HPDE6-E6E7 (cell line): ENCODE measurements around the gene MED15.
"Not testable (repeated sequence)": the region's sequence is repeated elsewhere in the genome, so short reads cannot be mapped to it uniquely, and the experiment has no call there.

Experiments
- DNase-seq: peaks from one replicate; pipeline ENCODE4 v3.0.0; 2011; ENCODE audit warnings: missing footprints; ENCODE audit errors: extremely low spot score

Gene MED15

DNA sequence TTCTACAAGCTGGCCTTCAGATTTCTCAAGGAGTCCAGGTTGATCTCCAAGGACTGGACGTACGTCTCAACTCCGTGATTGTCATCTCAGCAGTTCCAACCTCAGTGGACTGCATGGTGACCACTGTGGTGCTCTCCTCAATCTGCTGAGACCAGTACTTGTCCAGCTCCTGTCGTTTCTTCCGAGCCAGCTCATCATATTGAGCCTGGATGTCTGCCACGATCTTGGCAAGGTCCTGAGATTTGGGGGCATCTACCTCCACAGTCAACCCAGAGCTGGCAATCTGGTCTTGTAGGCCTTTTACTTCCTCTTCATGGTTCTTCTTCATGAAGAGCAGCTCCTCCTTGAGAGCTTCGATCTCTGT lies 24.3 kb upstream of the MED15 start:
- DNase-seq, result not testable (repeated sequence)

DNA sequence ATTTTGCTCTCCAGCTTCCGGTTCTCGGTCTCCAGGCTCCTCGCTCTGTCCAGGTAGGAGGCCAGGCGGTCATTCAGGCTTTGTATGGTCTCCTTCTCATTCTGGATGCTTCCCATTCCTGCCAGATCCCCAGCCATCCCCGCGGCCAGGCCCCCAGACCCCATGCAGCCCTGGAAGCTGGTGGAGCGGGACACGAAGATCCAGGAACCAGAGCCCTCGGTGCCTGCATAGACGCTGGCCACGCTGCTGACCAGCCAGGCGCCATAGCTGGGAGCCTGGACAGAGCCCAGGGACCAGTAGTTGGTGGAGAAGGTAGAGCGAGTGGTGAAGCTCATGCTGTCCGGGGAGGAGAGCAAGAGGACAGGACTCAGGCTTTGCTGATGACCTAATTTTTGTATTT lies 23.6 kb upstream of the MED15 start:
- DNase-seq, result no peak

DNA sequence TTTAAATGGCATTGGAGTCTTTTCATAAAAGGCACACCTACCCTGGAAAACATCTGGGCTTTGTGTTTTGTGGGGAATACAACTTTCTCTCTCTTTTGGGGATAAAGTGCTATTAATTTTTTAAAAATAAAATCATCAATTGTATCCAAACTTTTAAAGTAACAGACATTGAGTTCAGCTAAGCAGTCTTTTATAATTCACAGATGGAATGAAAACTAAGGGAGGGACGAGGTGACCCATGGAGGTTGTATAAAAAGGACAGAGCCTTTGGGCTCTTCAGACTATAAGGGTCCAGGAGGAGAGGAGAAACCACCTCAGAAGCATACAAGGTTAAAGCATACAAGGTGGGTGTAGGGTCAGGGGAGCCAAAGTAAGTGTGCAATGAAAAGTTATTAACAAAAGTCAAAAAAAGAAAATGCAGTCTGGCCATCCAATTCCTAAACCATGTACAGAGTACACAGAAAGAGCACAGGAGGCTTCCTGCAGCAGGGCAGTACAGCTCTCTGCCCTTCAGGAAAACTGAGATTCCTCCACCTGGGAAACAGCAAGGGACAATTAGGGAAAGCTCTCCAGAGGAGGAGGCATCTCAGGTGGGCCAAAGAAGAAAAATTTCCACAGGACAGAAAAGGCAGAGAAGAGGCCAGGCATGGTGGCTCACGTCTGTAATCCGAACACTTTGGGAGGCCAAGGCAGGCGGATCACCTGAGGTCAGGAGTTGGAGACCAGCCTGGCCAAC lies 22.3 kb upstream of the MED15 start:
- DNase-seq, result no peak

DNA sequence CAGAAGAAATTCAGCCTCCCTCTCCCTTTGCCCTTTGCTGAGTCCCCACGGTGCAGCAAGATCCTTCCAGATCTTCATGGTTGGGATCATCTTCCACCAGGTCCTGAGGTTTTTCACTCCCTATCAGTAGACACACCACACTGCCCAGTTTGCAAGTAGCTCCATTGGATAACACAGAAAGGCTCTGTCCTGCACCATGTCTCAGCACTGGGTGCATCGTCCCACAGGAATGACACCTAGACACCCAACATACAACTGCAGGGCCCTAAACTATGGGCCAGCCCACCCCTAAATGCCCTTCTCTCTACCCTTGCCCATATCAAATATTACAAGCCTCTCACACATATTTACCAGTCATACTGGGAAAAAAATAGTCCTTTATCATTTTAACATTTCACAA lies 21.2 kb upstream of the MED15 start:
- no peak for DNase-seq

DNA sequence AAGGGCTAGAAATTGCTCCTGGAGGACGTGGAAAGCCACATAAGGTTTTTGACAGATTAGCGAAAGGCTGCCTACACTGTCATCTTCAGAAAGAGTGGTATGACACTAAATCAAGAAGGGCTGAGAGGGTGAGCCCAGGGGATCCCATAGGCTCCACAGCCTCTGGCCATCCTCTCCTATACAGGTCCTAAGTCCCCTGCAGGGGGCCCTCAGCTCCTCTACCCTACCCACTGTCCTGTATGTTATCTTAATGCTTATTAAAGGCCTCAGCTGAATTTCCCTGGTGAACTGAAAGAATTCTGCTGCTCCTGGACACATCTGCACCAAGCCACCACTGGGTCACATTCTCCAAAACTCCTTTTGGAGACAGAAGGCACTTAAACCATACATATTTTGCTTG lies 19.7 kb upstream of the MED15 start:
- DNase-seq, result no peak

DNA sequence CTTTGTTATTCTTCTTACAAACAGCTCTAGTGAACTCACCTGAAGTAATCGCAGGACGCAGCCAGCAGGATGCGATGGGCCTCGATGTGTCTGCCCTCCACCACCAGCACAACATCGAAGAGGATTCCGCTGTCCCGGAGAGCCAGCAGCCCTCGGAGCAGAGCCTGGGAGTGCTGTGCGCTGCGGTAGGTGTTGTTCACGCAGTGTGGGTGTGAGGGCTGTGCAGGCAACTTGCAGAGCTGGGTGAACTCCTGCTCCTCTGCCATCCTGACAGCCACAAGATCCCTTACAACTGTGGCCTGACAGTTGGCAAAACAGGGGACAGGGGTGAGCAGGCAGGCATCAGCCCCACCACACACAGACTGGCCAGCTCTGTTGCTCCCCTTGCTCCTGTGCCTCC lies 18.5 kb upstream of the MED15 start:
- no peak for DNase-seq

DNA sequence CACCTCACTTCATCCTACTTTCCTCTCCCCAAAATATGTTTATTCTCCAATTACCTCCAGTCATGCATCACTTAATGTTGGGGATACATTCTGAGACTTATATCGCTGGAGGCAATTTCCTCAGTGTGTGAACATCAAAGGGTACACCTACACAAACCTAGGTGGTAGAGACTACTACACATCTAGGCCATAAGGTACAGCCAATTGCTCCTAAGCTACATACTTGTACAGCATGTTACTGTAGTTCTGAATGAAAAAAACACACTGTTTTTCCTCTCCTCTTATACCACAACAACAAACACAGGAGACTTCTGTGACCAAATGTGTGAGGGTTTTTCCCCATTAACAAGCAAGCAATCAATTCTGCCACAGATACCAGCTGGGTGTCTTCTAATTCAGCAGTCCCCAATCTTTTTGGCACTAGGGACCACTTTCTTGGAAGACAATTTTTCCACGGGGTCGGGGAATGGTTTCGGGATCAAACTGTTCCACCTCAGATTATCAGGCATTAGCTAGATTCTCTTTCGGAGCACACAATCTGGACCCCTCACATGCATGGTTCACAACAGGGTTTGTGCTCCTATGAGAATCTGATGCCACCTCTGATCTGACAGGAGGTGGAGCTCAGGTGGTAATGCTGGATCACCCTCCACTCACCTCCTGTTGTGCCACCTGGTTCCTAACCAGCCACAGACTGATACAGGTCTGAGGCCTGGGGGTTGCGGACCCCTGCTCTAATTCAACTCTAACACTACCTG lies 17.0 kb upstream of the MED15 start:
- DNase-seq, result no peak

DNA sequence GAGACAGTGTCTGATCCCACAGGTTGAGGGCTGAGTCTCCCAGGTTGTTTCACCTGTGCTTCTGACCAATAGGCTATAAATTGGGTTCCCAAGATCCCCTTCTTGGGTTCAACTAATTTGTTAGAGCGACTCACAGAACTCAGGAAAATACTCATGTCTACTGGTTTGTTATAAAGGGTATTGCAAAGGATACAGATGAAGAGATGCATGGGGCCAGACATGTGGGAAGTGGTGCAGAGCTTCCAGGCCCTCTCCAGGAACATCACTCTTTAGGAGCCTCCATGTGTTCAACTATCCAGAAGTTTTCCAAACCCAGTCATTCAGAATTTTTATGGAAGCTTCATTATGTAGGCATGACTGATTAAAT lies 16.5 kb upstream of the MED15 start:
- no peak for DNase-seq

DNA sequence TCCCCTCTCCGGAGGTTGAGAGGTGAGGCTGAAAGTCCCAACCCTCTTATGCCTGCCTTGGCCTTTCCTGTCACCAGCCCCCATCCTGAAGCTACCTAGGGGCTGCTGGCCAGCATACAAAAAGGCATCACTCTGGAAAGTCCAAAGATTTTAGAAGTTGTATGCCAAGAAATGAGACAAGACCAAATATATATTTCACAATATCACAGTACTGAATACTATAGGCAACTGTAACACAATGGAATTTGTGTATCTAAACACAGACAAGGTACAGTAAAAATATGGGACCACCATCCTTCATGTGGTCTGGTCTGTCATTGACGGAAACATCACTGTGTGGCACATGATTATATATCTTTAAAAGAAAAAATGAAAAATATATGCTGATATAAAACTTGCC lies 16.1 kb upstream of the MED15 start:
- no peak for DNase-seq

DNA sequence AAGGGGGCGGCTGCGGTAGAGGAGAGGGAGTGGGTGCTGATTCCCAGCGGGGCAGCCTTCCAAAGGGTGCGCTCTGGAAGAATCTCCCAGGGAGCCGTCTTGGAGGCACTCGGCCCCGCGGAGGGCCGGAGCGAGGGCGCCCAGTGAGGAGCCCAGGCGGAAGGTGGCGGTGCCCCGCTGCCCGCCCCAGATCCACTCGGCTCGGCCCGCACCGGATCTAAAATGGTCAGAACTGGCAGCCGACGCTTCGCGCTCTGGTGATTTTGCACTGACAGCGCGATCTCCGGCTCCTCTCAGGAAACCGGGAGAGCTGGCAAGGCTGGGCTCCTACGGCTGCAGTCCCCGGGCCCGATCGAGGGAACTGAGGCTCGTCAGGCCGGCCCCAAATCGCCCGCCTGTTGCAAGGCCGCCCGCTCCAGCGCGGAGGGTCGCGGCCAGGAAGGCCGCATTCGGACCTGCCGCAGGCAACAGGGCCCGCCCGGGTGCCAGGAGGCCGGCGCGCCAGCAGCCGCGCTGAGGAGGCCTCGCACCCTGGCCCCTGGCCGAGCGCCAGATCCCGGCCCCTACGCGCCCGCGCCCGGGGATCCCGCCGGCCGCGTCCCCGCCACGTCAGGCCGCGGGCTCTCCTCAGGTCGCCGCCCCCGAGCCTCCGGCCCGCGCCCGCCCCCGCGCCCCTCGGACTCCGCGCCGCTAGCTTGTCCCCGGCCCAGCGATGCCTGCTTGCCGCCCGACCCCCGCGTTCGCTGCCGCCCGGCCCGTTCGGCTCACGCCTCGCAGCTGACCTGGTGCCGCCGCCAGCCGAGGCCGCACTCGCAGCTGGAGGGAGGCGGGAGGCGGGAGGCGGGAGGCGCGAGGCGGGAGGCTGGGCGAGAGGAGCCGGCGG lies 12.2 kb upstream of the MED15 start, which contains the start of gene KLHL22:
KLHL22 (minus strand) TSS at position 818 of the 883 bp plus-strand sequence. CDS start 6,584 bp downstream, outside the sequence.
- no peak for DNase-seq

DNA sequence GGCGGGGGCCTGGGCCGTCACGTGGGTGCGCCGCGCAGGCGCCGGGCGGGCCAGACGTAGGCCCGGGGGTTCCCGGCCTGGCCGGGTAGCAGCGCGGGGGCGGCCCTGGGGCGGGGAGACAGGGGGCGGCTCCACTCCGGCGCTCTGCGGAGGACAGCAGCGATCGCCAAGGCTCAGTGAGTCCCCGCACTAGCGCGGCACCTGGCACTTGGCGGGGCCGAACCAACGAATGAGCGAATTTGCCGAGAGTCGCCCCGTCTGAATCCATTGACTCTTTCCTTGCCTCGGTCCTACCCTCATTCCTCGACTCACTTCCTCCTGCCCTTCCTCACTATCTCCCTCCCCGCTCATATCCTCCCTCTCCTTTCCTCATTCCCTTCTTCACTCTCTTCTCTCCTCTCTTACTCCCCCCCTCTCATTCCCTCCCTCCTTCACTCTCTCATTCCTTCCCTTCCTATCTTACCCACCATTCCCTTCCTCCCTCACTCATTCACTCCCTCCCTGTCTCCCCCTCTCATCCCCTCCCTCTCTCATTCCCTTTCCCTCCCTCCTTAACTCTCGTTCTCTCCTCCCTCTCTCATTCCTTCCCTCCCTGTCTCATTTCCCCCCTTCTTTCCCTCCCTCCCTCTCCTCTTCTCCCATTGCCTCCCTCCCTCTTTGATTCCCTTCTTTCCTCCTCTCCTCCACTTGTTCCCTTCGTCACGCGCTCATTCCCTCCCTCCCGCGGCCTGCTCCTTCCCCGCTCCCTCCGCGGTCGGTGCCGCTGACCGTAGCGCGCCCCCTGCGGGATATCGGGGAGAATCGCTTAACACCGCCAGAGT lies 11.3 kb upstream of the MED15 start:
- peak; percentile 95 for DNase-seq

DNA sequence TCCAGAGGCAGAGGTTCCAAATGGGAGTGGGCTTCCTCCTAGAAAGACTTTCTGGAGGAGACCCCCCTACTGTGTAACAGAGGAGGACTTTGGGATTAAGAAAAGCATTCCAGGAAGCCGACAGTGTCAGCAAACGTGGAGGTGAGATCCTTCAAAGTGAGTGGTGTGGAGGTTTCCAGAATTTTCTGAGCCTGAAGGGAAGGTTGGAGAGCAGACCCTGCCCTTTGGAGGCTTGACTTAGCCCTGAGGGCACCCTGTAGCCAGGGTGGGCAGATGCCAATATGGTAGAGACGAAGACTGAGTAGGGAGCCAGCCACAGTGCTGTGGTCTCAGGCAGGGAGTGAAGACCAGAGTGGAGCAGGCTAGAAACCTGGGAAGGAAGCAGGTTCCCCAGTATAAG lies 10.0 kb upstream of the MED15 start:
- DNase-seq, result no peak

DNA sequence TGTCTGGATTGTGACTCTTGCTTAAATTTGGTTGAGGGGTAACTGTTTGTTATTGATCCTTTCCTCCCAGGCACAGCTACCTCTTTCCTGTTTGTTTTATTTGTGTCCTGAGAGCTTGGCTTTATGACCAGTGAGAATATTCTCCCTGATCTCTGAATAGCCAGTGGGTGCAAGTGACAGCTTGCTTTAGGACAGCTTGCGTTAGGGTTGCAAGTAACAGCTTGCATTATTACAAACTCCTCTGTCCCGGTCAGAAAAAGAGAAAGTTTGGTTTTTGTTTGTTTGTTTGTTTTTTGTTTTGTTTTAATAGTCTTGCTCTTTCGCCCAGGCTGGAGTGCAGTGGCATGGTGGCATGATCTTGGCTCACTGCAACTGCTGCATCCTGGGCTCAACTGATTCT lies 8.5 kb upstream of the MED15 start:
- no peak for DNase-seq

DNA sequence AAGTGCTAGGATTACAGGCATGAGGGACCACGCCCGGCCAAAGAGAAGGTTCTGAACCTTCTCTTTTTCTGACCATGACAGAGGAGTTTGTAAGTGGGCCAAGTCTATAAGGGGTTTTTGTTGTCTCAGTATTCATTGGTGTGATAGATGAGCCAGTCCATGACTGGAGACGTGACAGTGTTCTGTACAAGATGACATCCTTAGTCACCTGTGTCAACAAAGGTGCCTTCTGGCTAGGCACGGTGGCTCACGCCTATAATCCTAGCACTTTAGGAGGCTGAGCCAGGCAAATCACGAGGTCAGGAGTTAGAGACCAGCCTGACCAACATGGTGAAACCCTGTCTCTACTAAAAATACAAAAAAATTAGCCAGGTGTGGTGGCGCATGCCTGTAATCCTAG lies 7.6 kb upstream of the MED15 start:
- DNase-seq, result no peak

DNA sequence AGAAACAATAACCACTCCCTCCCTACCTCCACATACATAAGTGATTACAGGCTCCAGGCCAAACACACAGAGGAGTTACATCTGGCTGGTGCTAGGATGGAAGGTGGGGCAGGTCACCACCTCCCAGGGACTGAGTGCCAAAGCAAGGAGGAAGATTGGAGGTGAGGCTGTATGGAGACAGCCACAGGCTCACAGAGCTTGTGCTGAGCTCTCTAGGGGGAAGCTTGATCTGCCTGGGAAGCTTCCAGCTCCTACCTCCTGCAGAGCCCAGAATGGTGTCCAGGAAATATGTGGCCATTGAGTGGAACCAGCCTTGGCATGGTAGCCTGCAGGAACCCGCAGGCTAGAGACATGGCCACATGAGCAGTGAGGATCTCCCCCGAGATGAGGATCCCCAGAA lies 3.6 kb upstream of the MED15 start:
- no peak for DNase-seq

DNA sequence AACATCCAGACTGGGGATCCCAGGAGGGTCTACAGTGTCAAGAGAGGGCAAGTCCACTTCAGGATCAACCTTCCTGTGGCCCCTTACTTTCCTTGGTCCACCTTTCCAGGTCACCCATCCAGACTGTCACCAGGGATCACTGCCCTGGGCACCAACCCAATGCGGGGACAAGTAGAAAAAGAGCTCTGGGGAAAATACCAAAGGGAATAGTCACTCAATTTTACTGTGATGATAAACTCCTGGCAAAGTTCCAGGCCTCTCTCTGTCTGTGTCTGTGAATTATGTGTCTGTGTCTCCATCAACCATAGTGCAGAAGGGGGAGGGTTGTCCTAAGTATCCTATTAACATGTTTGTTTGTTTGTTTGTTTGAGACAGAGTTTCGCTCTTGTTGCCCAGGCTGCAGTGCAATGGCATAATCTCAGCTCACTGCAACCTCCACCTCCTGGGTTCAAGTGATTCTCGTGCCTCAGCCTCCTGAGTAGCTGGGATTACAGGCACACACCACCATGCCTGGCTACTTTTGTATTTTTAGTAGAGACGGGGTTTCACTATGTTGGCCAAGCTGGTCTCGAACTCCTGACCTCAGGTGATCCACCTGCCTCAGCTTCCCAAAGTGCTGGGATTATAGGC lies 3.0 kb upstream of the MED15 start:
- not testable (repeated sequence) for DNase-seq

DNA sequence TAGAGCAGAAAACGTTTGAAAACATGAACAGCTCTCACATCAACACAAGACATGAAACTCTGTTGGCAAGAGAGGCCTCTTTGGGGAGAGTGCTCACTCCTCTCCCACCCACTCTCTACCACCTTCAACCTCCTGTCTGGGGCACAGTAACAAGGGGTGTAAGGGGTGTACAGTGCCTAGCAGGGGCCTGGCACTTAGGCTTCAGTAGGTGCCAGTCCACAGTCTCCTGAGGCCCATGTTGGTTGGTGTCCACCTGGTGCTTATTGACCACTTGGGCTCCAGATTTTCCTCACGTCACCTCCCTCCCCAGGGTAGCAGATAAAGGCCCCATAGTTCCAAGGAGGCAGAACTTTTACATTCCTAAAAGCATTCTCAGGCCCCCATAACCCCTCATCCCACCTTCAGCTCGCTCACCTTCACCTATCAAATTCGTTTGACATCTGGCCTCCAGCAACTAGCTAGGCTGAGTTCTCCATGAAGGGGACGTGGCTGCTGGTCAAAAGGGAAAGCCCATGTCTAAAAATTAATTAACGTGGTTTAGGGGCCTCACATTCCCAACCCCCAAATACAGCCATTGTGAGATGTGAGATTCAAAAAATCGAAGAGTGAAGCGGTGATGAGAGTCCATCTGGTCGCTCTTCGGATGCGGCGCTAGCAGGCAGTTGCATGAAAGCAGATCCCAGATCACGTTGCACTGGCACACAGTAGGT lies 712 bp upstream of the MED15 start:
- DNase-seq, result no peak

DNA sequence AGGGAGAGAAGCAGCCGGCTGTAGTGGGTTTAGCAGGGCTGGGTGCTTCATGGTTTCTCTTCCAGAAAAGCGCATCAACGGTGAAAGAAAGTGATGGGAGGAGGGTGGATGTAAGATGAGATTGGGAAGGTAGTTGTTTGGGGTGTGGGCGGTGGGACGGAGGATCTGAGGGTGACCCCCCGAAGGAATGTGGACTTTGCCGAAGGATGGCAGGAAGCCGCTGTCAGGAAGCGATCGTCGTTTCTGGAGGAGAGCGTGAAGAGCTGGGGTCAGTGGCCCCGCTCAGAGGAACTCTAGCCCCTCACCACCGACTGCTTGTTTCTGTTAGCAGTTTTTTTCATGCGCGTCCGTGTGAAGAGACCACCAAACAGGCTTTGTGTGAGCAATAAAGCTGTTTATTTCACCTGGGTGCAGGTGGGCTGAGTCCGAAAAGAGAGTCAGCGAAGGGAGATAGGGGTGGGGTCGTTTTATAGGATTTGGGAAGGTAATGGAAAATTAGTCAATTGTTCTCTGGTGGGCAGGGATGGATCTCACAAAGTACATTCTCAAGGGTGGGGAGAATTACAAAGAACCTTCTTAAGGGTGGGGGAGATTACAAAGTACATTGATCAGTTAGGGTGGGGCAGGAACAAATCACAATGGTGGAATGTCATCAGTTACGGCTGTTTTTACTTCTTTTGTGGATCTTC lies 801 bp downstream of the MED15 start:
- DNase-seq, result not testable (repeated sequence)

DNA sequence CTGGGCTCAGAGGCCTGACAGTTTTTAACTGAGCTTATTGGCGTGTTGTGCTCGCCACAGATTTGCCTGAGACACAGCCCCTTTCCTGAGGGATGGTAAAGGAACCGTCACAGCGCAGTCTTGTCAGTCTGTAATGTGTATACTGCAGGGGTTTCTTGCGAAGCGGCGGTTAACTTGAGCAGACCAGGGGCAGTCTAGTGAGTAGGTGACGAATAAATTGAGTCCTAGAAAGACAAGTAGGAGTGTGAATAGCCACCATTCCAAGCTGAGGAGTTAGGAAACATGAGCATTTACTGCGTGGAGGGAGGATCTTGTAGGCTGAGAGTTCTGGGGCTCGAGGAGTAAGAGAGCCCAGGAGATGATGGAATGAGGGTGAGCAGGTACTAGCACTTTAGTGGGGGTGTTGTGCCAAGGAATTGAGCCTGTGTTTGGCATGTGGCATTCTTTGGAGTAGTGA lies 1.4 kb downstream of the MED15 start:
- DNase-seq, result no peak
